HG02852 (cell line): ENCODE results near the gene LPA.

Source experiments
- ATAC-seq: cut with Tn5 transposase; IDR thresholded peaks from one replicate; pipeline ENCODE4 v1.9.1; 2021; ENCODE audit warnings: mild to moderate bottlenecking, moderate library complexity; ENCODE audit not compliant: unreplicated experiment

LPA gene

DNA sequence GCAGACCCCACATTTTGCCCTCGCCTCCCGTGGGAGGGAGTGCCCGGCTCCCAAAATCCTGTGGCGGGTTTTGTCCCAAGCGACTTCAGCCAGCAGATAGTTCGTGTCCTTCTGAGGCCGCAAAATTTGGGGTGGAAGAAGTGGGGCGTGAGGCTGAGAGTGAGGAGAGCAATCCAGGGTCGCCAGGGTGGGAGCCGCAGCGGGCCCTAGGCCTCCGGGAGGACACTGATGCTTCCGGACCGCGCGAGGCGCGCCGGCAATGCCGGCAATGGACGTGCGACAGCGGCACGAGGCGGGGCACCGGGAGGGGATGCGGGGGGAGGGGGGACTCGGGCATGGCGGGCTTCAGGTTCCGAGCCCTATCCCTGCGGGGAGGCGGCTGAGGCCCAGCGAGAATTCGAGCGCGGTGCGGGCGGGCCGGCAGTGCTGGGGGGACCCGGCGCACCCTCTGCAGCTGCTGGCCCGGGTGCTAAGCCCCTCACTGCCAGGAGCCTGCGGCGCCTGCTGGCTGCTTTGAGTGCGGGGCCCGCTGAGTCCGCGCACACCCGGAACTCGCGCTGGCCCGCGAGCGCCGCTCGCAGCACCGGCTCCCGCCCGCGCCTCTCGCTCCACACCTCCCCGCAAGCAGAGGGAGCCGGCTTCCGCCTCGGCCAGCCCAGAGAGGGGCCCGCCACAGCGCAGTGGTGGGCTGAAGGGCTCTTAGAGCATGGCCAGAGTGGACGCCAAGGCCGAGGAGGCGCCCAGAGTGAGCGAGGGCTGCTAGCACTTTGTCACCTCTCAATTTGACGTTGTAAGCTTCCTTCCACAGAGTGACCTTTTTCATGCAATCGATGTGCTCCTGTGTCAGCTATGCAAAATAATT lies 143.8 kb downstream of the LPA start:
- ATAC-seq: peak; percentile 77

DNA sequence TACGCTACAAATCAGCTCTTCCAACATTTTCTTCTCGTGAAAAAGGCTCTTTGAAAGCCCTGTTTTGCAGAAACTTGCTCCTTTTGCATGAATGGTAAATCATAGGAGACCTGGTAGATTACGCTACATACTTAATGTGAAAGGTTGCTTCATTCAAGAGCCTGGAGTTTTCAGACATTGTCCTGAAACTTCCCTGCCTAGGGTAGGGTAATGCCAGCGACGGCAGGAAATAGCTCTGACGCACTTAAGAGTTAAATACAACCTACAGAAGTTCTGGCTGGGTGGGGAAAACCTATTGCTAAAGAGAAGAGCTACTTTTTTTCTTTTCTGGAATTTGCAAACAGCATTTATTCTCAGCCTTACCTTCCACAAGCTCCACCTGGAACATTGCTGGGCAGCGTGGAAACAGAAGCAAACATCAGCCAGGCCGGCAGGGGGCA lies 144.5 kb downstream of the LPA start:
- peak; percentile 83 for ATAC-seq

DNA sequence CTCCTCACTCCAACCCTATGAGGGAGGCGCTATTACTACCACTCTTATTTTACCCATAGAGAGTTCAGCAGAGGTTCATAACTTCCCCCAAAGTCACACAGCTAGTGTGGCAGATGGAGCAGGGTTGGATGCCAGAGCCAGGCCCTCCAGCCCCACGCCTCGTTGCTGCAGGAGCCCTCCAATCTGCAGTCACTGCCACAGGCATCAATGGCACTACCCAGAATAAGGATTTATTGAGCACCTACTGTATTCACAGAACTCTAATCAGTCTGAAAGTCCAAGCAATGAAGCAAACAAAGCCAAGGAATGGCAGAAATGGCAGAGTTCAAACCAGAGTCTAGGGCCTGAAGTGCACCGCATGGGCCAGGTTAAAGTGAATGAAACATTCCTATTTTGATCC lies 144.9 kb downstream of the LPA start:
- ATAC-seq: no peak

DNA sequence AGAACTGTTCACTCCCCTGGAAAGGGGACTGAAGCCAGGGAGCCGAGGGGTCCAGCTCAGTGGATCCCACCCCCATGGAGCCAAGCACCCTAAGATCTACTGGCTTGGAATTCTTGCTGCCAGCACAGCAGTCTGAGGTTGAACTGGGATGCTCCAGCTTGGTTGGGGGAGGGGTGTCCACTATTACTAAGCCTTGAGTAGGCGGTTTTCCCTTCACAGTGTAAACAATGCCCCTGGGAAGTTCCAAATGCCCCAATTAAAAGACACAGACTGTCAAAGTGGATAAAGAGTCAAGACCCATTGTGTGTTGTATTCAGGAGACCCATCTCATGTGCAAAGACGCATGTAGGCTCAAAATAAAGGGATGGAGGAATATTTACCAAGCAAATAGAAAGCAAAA lies 150.2 kb downstream of the LPA start:
- ATAC-seq: no peak

DNA sequence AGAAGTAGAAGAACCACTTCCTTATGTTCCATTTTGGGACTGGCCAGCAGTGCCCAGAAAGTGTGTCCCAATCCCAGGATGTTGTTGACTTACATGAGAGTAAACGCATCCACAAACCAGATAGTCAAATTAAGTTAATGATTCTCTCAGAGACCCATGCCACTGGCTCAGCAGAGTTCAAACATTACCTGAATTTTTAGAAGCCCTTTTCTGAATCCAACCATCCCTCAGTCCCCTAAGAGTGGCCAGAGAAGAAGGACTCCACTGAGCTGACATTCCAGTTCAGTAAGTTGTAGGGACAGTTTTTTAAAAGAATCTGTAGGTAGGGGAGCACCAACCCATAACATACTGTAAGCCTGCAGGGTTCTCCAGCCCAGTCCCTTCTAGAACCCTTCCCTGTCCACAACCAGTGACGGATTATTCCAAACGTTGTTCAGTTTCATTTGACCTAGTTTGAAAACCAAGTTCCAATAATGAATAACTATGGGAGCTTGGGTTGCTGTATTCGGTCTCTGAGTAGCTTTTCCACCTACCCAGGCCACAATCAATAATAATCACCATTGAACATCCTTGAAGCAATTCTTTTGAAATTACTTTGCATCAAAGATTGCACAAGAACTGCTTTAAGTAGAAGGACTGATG lies 153.0 kb downstream of the LPA start:
- ATAC-seq: no peak

DNA sequence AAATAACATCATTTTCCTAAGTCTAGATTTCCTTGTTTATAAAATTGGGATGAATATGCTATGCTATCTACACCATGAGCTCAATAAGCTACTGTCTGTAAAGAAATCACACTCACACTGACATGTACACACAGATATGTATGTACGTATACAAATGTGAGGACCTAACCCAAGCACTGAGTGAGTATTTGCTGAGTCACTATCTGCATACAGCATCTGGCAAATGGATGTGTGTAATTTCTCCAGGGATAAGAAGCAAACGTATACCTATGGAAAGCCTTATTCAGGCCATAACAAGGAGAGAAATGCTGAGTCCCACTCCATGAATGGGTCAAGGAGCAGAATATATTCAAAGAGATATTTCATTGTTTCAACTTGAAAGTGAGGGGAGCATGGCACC lies 153.9 kb downstream of the LPA start:
- ATAC-seq: no peak

DNA sequence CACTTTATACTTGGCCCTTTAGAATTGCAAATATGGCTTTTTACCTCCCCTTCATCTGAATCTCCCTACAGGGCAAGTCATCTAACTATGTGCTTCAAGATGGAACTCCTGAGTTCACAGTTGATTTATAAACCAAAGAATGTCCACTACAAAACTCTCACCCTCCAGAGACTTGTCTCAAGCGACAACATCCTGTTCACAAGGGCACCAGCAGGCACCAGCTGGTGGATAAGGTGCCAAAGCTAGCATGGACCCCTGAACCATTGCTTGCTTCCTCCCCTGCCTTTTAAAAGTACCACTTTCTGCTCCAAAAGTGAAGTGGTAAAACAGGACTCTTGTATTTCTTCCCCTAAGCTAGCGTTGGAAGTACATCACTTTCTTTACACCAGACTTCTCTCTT lies 154.5 kb downstream of the LPA start:
- ATAC-seq: no peak

DNA sequence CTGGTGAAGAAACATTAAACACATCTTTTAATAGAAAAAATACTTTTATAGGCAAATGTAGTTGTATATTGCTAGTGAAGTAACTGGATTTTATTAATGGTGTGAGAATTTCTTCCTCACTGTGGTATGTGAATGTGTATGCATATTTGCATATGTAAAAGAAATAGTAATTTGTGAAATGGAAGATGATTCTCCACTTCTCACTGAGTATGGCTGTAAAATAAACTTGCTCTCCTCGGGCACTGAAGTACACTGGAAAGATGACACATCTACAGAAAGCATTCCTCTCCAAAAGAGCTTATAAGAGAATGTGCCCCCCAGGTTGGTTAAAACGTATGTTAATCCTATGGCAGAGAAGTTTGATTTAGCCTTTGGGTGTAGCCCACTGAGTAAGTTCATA lies 155.5 kb downstream of the LPA start:
- no peak for ATAC-seq

DNA sequence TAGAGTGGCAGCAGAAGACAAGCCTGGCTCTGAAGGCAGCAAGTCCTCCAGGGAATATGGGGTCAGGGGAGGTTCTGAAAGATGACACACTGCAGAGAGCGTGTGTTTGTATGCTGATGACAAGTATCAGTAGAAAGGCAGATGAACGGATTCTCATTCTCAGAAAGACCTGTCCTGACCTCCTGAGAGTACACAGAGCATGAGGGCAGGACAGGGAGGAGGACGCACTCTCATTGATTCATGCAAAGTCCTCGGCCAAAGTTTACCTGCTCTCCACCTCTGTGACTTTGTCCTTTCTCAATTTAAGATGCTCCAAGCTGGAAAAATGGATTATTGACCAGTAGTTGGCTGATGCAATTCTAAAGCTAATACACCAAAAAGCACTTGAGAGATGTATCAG lies 156.7 kb downstream of the LPA start:
- ATAC-seq: no peak

DNA sequence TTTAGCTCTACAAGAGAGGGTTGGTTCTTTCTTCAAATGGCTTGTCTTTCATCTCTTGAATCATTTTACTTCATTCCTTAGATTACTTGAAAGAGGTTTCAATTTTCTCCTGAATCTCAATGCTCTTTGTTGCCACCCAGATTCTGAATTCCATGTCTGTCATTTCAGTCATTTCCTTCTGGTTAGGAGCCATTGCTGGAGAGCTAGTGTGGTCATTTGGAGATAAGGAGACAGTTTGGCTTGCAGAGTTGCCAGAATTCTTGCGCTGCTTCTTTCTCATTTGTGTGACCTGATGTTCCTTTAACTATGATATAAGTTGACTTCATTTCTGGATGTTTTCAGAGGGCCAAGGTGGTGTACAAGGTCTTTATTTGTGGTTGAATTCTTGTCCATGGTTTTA lies 158.1 kb downstream of the LPA start:
- no peak for ATAC-seq

DNA sequence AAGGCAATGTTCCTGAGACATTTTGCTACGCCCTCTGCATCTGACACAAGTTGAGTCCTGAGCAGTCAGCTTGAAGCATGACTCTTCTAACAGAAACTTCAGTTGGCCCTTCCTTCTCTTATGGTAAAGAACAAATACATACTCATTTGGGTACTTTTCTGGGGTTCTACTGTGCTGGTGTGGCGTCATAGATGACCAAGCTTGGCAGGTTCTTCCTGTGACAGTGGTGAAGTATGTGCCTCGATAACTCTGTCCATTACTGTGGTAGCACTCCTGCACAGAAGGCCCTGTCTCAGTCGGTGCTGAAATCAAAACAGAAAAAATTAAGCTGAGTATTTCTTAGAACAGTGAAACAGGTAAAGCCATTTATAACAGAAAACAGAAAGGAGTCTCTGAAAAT lies 163.4 kb downstream of the LPA start:
- no peak for ATAC-seq

DNA sequence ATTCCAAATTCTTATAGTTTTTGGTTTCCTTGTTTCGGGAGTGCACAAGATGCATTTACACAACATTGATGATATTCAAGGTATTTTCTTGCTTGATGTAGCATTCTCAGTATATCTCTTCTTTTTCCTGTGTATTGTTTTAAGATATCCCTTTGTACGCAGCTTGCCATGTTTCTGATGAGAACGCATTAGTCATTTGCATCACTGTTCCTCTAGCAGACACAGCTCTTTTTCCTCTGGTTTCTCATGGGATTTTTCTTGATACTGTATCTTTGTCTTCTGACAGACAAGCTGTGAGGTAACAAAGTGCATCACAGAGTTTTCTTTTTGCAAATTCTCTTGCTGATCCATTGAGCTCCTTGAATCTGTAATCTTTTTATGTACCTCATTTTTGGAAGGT lies 169.5 kb downstream of the LPA start:
- ATAC-seq: no peak

DNA sequence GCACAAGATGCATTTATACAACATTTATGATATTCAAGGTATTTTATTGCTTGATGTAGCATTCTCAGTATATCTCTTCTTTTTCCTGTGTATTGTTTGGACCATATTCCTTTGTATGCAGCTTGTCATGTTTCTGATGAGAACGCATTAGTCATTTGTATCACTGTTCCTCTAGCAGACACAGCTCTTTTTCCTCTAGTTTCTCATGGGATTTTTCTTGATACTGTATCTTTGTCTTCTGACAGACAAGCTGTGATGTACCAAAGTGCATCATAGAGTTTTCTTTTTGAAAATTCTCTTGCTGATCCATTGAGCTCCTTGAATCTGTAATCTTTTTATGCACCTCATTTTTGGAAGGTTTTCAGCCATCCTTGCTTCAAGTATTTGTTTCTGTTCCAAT lies 175.0 kb downstream of the LPA start:
- no peak for ATAC-seq

DNA sequence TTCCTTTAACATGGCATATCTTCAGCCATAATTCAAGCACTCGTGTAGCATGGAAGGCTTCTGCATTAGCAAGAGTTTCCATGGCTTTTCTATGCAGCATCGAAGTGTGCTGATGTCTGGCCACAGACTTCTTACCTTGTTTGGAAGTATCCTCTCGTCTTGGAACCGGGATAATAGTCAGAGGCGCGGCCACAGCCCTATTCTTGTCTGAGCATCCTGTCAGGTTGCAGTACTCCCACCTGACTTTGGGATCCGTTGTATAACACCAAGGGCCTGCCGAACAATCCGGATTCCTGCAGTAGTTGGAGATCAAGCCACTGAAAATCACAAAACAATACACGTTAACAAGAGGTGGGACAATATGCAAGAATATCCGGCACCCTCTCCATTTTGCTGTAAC lies 177.0 kb downstream of the LPA start:
- ATAC-seq: no peak
